ENCODE results near the gene C6orf132.

GRCh38 chr6:42182101-42182500, 39.7 kb upstream of the C6orf132 start:
- TF ChIP-seq CTCF (IDR thresholded peaks at IDR 0.05), result no peak
- no peak for TF ChIP-seq POLR2AphosphoS5 (IDR thresholded peaks at IDR 0.05)
- TF ChIP-seq POLR2A (IDR thresholded peaks at IDR 0.05), result no peak
- TF ChIP-seq EP300 (IDR thresholded peaks at IDR 0.05), result no peak
